ENCODE measurements around the gene RSL1D1. TPM values are rescaled to one million over a fixed set of nuclear protein-coding genes. Genes with fewer than 3 reads are reported as not detected.

RSL1D1 gene
- total and polyA plus RNA-seq, 10 of the 15 experiments (the other 5 are each of a cell fraction or from before 2014, with no cell fraction given), result 106 to 535 (median 304) TPM

GRCh38 chr16:11805556-11805955 is 45.8 kb downstream of the RSL1D1 start (continued):
- no peak for TF ChIP-seq BACH1 (IDR thresholded peaks at IDR 0.05; ENCODE audit: borderline replicate concordance)
- no peak for TF ChIP-seq HDAC2 (IDR thresholded peaks at IDR 0.05)

GRCh38 chr16:11801481-11802021 is 49.8 kb downstream of the RSL1D1 start:
- POLR2A ChIA-PET, result interaction anchor here (1.8 to 12.7 kb wide), 2 partner anchors 10 to 24 kb away, joined by 7 to 410 read pairs; no protein-coding TSS in a partner anchor
- in situ Hi-C loops (cut with MboI), result loop anchor here (25.0 kb wide), 1 partner anchor 264 kb away; a partner anchor contains a TSS
- no peak for ATAC-seq

More at GRCh38 chr16:11801481-11802021, 49.8 kb downstream of the RSL1D1 start:
- no peaks in the 10 kb centered on the region for H3K27me3 ChIP-seq (replicated peaks in 1 of 2; ENCODE audit: control insufficient read depth in 2 of 2, insufficient read depth in 2 of 2, low read length in 1 of 2)
- no peak overlapping the region for H3K9ac ChIP-seq (ENCODE audit: control insufficient read depth, insufficient read depth, low read length)
- H3K27ac ChIP-seq (ENCODE audit: control insufficient read depth, insufficient read depth), result no peak overlapping the region
- no peak overlapping the region for H3K4me3 ChIP-seq
- 64% methylated on average over 3 of the region's 3 CpGs for WGBS (ENCODE audit: insufficient coverage, insufficient replicate concordance, low lambda C conversion rate, missing lambda C conversion rate)
- CTCF ChIA-PET, result no interaction called here
- intact Hi-C loops (cut with micrococcal nuclease; ENCODE audit: unreplicated experiment), result no loop called here
- peaks cover 36% of the 10 kb centered on the region for H3K79me2 ChIP-seq (ENCODE audit: control insufficient read depth, insufficient read depth, low read length)
- RAD21 ChIA-PET (ENCODE audit: unreplicated experiment), result interaction anchor here (0.6 kb wide), 1 partner anchor 12 kb away, joined by 3 read pairs; no protein-coding TSS in a partner anchor
- DNase-seq (ENCODE audit: low read depth, low spot score), result no peak
- no peaks in the 10 kb centered on the region for H3K36me3 ChIP-seq (ENCODE audit: control insufficient read depth in 2 of 2, insufficient read depth in 2 of 2, low read length in 1 of 2)
- no peak overlapping the region for H3K4me2 ChIP-seq (ENCODE audit: control insufficient read depth, insufficient read depth)
- SMC1A ChIA-PET (ENCODE audit: uncharacterized antibody, unreplicated experiment), result no interaction called here
- H3K4me1 ChIP-seq (ENCODE audit: control insufficient read depth, insufficient read depth, low read length), result peaks cover 17% of the 10 kb centered on the region
- TF ChIP-seq KDM1A (IDR thresholded peaks at IDR 0.05; ENCODE audit: borderline replicate concordance) (no peak), HSF1 (IDR thresholded peaks at IDR 0.05; ENCODE audit: low read depth, low read length) (no peak), POLR2A (IDR thresholded peaks at IDR 0.05; ENCODE audit: low read depth, low read length) (no peak), ZNF24 (IDR thresholded peaks at IDR 0.05) (no peak), NKRF (conservative IDR thresholded peaks at IDR 0.05) (no peak), FOXK2 (IDR thresholded peaks at IDR 0.05) (no peak), HCFC1 (IDR thresholded peaks at IDR 0.05; ENCODE audit: low read length) (no peak), ZBED1 (IDR thresholded peaks at IDR 0.05; ENCODE audit: borderline replicate concordance) (no peak), MXI1 (IDR thresholded peaks at IDR 0.05; ENCODE audit: low read depth, low read length) (no peak), ZNF207 (IDR thresholded peaks at IDR 0.05; ENCODE audit: borderline replicate concordance) (no peak), RAD51 (IDR thresholded peaks at IDR 0.05) (no peak), IKZF1 (conservative IDR thresholded peaks at IDR 0.05) (no peak), POU2F2 (IDR thresholded peaks at IDR 0.05; ENCODE audit: borderline replicate concordance, low read depth, low read length) (no peak), PML (IDR thresholded peaks at IDR 0.05; ENCODE audit: low read length) (no peak), SMAD5 (IDR thresholded peaks at IDR 0.05; ENCODE audit: low read depth) (no peak)
- no peaks in the 10 kb centered on the region for H4K20me1 ChIP-seq (ENCODE audit: control insufficient read depth, insufficient read depth)
- BruUV-seq (replicated peaks), result no TSS peak
- no peaks in the 10 kb centered on the region for H3K9me3 ChIP-seq (replicated peaks; ENCODE audit: control insufficient read depth, insufficient read depth, low read length)
- no peak for FAIRE-seq
- H2AFZ ChIP-seq (ENCODE audit: control insufficient read depth, low read depth, low read length), result no peak overlapping the region

Data from GM12878 (cell line).